ENCODE measurements around the gene ANKRD13B. TPM values are rescaled to one million over a fixed set of nuclear protein-coding genes. Genes with fewer than 3 reads are reported as not detected.

The ANKRD13B gene
- total and polyA plus RNA-seq, 2 of the 13 experiments (the other 11 are each of a cell fraction or from before 2014, with no cell fraction given): 1.7 to 1.8 TPM

DNA sequence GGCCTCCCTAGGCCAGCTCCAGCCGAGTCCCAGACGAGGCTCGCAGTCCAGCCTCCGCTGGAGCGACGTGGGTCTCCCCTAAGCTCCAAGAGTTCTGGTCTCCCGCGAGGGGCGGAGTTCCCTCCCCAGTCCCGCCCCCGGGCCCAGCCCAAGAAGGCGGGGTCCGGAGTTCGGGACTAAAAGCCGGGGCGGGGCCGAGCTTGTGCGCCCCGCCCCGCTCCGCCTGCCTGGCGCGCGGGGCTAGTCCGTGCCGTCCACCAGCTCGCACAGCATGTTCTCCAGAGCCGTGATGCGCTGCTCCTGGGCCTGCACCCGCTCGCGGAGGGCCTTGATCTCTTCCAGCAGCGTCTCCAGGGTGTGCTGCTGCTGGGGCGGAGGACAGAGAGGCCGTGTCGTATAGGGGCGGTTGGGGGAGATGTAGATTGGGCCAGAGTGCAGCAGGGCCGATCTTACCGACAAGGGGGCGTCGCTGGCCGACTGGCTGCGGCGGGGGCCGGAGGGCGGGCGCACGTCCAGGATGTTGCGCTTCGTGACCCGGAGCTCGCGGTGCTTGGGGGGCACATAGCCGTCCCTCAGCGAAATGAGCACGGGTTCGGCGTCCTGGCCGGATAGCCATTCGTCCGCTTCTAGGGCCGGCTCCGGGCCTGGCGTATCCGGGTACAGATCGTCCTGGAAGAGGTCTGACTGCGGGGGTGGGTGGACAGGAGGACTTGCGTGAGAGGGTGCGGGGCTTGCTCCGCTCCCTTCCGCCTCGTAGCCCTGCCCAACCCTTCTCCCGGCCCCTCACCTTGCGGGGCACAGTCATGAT is 22.8 kb downstream of the ANKRD13B start (continued):
- TF ChIP-seq, protein P1, sequence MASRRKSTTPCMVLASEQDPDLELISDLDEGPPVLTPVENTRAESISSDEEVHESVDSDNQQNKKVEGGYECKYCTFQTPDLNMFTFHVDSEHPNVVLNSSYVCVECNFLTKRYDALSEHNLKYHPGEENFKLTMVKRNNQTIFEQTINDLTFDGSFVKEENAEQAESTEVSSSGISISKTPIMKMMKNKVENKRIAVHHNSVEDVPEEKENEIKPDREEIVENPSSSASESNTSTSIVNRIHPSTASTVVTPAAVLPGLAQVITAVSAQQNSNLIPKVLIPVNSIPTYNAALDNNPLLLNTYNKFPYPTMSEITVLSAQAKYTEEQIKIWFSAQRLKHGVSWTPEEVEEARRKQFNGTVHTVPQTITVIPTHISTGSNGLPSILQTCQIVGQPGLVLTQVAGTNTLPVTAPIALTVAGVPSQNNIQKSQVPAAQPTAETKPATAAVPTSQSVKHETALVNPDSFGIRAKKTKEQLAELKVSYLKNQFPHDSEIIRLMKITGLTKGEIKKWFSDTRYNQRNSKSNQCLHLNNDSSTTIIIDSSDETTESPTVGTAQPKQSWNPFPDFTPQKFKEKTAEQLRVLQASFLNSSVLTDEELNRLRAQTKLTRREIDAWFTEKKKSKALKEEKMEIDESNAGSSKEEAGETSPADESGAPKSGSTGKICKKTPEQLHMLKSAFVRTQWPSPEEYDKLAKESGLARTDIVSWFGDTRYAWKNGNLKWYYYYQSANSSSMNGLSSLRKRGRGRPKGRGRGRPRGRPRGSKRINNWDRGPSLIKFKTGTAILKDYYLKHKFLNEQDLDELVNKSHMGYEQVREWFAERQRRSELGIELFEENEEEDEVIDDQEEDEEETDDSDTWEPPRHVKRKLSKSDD (CRISPR knock-in tag; IDR thresholded peaks at IDR 0.05; ENCODE audit: low read depth): no peak
- TF ChIP-seq NCOA2 (CRISPR knock-in tag; IDR thresholded peaks at IDR 0.05) (no peak), HNRNPUL1 (IDR thresholded peaks at IDR 0.05; ENCODE audit: low read depth, low read length) (no peak), GTF3A (CRISPR knock-in tag; conservative IDR thresholded peaks at IDR 0.05) (no peak), RARG (CRISPR knock-in tag; IDR thresholded peaks at IDR 0.05; ENCODE audit: low read depth) (no peak), SNAPC2 (CRISPR knock-in tag; IDR thresholded peaks at IDR 0.05) (no peak), ZSCAN9 (CRISPR knock-in tag; IDR thresholded peaks at IDR 0.05; ENCODE audit: borderline replicate concordance) (no peak), MED8 (CRISPR knock-in tag; IDR thresholded peaks at IDR 0.05; ENCODE audit: insufficient replicate concordance) (peak; percentile 25), ZNF329 (CRISPR knock-in tag; IDR thresholded peaks at IDR 0.05; ENCODE audit: low read depth) (no peak), ZNF607 (CRISPR knock-in tag; IDR thresholded peaks at IDR 0.05; ENCODE audit: borderline replicate concordance) (peak; percentile 65; the same call in 1 of the 2 replicates), AHR (CRISPR knock-in tag; IDR thresholded peaks at IDR 0.05) (no peak), TEAD2 (CRISPR knock-in tag; IDR thresholded peaks at IDR 0.05) (no peak), ZNF263 (CRISPR knock-in tag; IDR thresholded peaks at IDR 0.05) (no peak), ZNF556 (CRISPR knock-in tag; IDR thresholded peaks at IDR 0.05; ENCODE audit: borderline replicate concordance) (peak; percentile 33; the same call in 1 of the 2 replicates), CEBPG (CRISPR knock-in tag; IDR thresholded peaks at IDR 0.05) (no peak), FOXJ3 (CRISPR knock-in tag; IDR thresholded peaks at IDR 0.05; ENCODE audit: borderline replicate concordance) (no peak)
- TF ChIP-seq, protein P2, sequence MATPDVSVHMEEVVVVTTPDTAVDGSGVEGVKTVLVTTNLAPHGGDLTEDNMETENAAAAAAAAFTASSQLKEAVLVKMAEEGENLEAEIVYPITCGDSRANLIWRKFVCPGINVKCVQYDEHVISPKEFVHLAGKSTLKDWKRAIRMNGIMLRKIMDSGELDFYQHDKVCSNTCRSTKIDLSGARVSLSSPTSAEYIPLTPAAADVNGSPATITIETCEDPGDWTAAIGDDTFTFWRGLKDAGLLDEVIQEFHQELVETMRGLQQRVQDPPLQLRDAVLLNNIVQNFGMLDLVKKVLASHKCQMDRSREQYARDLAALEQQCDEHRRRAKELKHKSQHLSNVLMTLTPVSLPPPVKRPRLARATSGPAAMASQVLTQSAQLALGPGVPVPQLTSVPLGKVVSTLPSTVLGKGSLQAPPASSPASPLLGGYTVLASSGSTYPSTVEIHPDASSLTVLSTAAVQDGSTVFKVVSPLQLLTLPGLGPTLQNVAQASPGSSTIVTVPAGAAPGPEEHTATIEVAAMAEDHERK (CRISPR knock-in tag; IDR thresholded peaks at IDR 0.05; ENCODE audit: low read depth): no peak
- TF ChIP-seq, protein P3, sequence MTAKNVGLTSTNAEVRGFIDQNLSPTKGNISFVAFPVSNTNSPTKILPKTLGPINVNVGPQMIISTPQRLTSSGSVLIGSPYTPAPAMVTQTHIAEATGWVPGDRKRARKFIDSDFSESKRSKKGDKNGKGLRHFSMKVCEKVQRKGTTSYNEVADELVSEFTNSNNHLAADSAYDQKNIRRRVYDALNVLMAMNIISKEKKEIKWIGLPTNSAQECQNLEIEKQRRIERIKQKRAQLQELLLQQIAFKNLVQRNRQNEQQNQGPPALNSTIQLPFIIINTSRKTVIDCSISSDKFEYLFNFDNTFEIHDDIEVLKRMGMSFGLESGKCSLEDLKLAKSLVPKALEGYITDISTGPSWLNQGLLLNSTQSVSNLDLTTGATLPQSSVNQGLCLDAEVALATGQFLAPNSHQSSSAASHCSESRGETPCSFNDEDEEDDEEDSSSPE (CRISPR knock-in tag; IDR thresholded peaks at IDR 0.05): peak; percentile 55; the same call in 1 of the 2 replicates
- TF ChIP-seq, protein P4, sequence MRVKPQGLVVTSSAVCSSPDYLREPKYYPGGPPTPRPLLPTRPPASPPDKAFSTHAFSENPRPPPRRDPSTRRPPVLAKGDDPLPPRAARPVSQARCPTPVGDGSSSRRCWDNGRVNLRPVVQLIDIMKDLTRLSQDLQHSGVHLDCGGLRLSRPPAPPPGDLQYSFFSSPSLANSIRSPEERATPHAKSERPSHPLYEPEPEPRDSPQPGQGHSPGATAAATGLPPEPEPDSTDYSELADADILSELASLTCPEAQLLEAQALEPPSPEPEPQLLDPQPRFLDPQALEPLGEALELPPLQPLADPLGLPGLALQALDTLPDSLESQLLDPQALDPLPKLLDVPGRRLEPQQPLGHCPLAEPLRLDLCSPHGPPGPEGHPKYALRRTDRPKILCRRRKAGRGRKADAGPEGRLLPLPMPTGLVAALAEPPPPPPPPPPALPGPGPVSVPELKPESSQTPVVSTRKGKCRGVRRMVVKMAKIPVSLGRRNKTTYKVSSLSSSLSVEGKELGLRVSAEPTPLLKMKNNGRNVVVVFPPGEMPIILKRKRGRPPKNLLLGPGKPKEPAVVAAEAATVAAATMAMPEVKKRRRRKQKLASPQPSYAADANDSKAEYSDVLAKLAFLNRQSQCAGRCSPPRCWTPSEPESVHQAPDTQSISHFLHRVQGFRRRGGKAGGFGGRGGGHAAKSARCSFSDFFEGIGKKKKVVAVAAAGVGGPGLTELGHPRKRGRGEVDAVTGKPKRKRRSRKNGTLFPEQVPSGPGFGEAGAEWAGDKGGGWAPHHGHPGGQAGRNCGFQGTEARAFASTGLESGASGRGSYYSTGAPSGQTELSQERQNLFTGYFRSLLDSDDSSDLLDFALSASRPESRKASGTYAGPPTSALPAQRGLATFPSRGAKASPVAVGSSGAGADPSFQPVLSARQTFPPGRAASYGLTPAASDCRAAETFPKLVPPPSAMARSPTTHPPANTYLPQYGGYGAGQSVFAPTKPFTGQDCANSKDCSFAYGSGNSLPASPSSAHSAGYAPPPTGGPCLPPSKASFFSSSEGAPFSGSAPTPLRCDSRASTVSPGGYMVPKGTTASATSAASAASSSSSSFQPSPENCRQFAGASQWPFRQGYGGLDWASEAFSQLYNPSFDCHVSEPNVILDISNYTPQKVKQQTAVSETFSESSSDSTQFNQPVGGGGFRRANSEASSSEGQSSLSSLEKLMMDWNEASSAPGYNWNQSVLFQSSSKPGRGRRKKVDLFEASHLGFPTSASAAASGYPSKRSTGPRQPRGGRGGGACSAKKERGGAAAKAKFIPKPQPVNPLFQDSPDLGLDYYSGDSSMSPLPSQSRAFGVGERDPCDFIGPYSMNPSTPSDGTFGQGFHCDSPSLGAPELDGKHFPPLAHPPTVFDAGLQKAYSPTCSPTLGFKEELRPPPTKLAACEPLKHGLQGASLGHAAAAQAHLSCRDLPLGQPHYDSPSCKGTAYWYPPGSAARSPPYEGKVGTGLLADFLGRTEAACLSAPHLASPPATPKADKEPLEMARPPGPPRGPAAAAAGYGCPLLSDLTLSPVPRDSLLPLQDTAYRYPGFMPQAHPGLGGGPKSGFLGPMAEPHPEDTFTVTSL (CRISPR knock-in tag; IDR thresholded peaks at IDR 0.05; ENCODE audit: borderline replicate concordance): no peak

All from HepG2 (cell line).